ENCODE data around the gene NLRP2B.

DNA sequence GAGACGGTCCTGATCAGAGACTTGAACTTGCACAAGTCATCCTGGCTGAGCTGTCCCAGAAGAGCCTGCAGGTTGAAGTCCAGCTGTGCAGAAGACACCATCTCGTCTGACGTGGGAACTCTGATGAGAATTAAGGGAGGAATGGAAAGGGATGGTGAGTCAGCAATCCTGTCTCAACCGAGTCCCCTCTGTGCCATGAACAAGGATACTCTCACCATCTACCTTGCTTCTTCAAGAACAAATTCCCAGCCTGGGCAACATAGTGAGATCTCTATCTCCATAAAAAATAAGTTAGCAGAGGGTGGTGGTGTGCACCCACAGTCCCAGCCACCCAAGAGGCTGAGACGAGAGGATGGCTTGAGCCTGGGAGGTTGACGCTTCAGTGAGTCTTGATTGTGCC is at the start of gene NLRP2B:
- TF ChIP-seq, protein P1, sequence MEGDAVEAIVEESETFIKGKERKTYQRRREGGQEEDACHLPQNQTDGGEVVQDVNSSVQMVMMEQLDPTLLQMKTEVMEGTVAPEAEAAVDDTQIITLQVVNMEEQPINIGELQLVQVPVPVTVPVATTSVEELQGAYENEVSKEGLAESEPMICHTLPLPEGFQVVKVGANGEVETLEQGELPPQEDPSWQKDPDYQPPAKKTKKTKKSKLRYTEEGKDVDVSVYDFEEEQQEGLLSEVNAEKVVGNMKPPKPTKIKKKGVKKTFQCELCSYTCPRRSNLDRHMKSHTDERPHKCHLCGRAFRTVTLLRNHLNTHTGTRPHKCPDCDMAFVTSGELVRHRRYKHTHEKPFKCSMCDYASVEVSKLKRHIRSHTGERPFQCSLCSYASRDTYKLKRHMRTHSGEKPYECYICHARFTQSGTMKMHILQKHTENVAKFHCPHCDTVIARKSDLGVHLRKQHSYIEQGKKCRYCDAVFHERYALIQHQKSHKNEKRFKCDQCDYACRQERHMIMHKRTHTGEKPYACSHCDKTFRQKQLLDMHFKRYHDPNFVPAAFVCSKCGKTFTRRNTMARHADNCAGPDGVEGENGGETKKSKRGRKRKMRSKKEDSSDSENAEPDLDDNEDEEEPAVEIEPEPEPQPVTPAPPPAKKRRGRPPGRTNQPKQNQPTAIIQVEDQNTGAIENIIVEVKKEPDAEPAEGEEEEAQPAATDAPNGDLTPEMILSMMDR (optimal IDR thresholded peaks at IDR 0.05 in 1 of 3, IDR thresholded peaks at IDR 0.05 in 1 of 3, conservative IDR thresholded peaks at IDR 0.05 in 1 of 3; ENCODE audit: extremely low read depth in 1 of 3, insufficient read depth in 2 of 3, low read length in 3 of 3), result no peak
- TF ChIP-seq EZH2 (IDR thresholded peaks at IDR 0.05; ENCODE audit: low read length), result no peak
